ENCODE data around the gene EML6. TPM values are rescaled to one million over a fixed set of nuclear protein-coding genes. Genes with fewer than 3 reads are reported as not detected.
A peak's percentile ranks its signal among the peaks of the same experiment; 100 is the strongest.

Gene EML6
- total RNA-seq, 4 donors from 2014 or later = 1.2 to 4.4 (median 3.1) TPM

GRCh38 chr2:54960164-54960563, 236.7 kb downstream of the EML6 start:
- no peak for TF ChIP-seq POLR2A (IDR thresholded peaks at IDR 0.05)
- TF ChIP-seq, protein P1, sequence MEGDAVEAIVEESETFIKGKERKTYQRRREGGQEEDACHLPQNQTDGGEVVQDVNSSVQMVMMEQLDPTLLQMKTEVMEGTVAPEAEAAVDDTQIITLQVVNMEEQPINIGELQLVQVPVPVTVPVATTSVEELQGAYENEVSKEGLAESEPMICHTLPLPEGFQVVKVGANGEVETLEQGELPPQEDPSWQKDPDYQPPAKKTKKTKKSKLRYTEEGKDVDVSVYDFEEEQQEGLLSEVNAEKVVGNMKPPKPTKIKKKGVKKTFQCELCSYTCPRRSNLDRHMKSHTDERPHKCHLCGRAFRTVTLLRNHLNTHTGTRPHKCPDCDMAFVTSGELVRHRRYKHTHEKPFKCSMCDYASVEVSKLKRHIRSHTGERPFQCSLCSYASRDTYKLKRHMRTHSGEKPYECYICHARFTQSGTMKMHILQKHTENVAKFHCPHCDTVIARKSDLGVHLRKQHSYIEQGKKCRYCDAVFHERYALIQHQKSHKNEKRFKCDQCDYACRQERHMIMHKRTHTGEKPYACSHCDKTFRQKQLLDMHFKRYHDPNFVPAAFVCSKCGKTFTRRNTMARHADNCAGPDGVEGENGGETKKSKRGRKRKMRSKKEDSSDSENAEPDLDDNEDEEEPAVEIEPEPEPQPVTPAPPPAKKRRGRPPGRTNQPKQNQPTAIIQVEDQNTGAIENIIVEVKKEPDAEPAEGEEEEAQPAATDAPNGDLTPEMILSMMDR (IDR thresholded peaks at IDR 0.05) = no peak
- peaks cover 0 to 48% (median 4%) of the 10 kb centered on the region in 3 donors for H3K4me1 ChIP-seq
- H3K4me3 ChIP-seq = no peak overlapping the region
- peak overlapping the region in 1 of 4 donors; percentile 16 for H3K27ac ChIP-seq
- intact Hi-C loops (cut with DNase I) = no loop called here
- H3K9me3 ChIP-seq = no peaks in the 10 kb centered on the region
- no peaks in the 10 kb centered on the region for H3K27me3 ChIP-seq
- no peak for DNase-seq
- 88 to 96% methylated on average over 4 to 6 of the region's 7 CpGs for WGBS, 2 donors
- H3K36me3 ChIP-seq = no peaks in the 10 kb centered on the region

- no peak for TF ChIP-seq POLR2A (IDR thresholded peaks at IDR 0.05)
- TF ChIP-seq, protein P1 (IDR thresholded peaks at IDR 0.05) = no peak
- DNase-seq = no peak
- Histone ChIP-seq H3K36me3 (peaks cover 0 to 7% (median 0%) of the 10 kb centered on the region in 3 donors), H3K9me3 (no peaks in the 10 kb centered on the region), H3K4me1 (peaks cover 0 to 47% (median 15%) of the 10 kb centered on the region in 3 donors), H3K27me3 (no peaks in the 10 kb centered on the region), H3K27ac (peak overlapping the region in 2 of 4 donors; percentile 51 to 64), H3K4me3 (no peak overlapping the region)
- 92 to 97% methylated on average over 13 of the region's 13 CpGs for WGBS, 2 donors
- intact Hi-C loops (cut with DNase I) = no loop called here
Observed at GRCh38 chr2:54962511-54962910, 239.0 kb downstream of the EML6 start.

DNA sequence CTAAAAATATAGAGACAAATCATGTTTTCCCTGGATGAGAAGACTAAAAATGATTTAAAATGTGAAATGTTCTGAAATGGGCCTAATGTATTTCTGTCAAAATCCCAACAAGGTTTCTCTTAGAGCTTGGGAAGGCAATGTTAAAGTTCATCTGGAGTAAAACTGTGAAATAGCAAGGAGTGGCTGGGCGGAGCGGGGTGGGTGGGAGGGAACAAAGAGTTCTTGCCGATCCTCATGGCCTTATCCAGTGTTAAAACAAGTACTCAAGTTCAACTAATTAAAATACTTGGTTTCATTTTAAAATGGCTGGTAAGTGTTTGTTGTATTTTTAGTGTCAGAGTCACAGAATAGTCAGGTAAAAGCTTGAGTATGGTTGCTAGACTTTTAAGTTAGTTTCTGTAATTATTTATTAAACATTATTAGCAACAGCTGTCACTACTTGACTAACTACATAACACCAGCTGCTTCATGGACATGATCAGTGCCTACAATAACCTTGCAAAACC, 239.5 kb downstream of the EML6 start:
- no peak for DNase-seq
- Histone ChIP-seq H3K36me3 (peaks cover 0 to 12% (median 0%) of the 10 kb centered on the region in 3 donors), H3K4me3 (no peak overlapping the region), H3K4me1 (peaks cover 0 to 47% (median 15%) of the 10 kb centered on the region in 3 donors), H3K9me3 (no peaks in the 10 kb centered on the region), H3K27me3 (no peaks in the 10 kb centered on the region), H3K27ac (peak overlapping the region in 3 of 4 donors; percentile 39 to 64 (median 51))
- intact Hi-C loops (cut with DNase I) = no loop called here
- 73 to 79% methylated on average over 3 of the region's 3 CpGs for WGBS, 2 donors
- TF ChIP-seq POLR2A (IDR thresholded peaks at IDR 0.05) = no peak
- TF ChIP-seq, protein P1 (IDR thresholded peaks at IDR 0.05) = no peak

GRCh38 chr2:54963476-54963875, 240.0 kb downstream of the EML6 start:
- H3K27me3 ChIP-seq = no peaks in the 10 kb centered on the region
- DNase-seq = no peak
- TF ChIP-seq POLR2A (IDR thresholded peaks at IDR 0.05) = no peak
- TF ChIP-seq, protein P1 (IDR thresholded peaks at IDR 0.05) = no peak
- no peak overlapping the region for H3K4me3 ChIP-seq
- no peaks in the 10 kb centered on the region for H3K9me3 ChIP-seq
- H3K4me1 ChIP-seq = peaks cover 0 to 47% (median 15%) of the 10 kb centered on the region in 3 donors
- 55 to 56% methylated on average over 2 of the region's 2 CpGs for WGBS, 2 donors
- H3K36me3 ChIP-seq = peaks cover 0 to 16% (median 0%) of the 10 kb centered on the region in 3 donors
- intact Hi-C loops (cut with DNase I) = no loop called here
- peak overlapping the region in 3 of 4 donors; percentile 39 to 64 (median 51) for H3K27ac ChIP-seq

GRCh38 chr2:54964271-54964670, 240.8 kb downstream of the EML6 start:
- Histone ChIP-seq H3K27me3 (no peaks in the 10 kb centered on the region), H3K4me1 (peaks cover 0 to 47% (median 15%) of the 10 kb centered on the region in 3 donors), H3K4me3 (no peak overlapping the region), H3K27ac (peak overlapping the region in 2 of 4 donors; percentile 51 to 64), H3K36me3 (peaks cover 0 to 24% (median 0%) of the 10 kb centered on the region in 3 donors), H3K9me3 (no peaks in the 10 kb centered on the region)
- DNase-seq = no peak
- intact Hi-C loops (cut with DNase I) = no loop called here
- no peak for TF ChIP-seq POLR2A (IDR thresholded peaks at IDR 0.05)
- TF ChIP-seq, protein P1 (IDR thresholded peaks at IDR 0.05) = no peak
- 91 to 98% methylated on average over 7 of the region's 8 CpGs for WGBS, 2 donors
